HUES64 (cell line): ENCODE data around the gene SPINDOC.
"Not testable (repeated sequence)": the region's sequence is repeated elsewhere in the genome, so short reads cannot be mapped to it uniquely, and the experiment has no call there.

Experiments used
- H3K27ac ChIP-seq: 2 replicates; pipeline ENCODE4 v1.7.0; 2013; ENCODE audit warnings: low read depth, low read length, inconsistent platforms
- H3K27me3 ChIP-seq: 2 replicates; pipeline ENCODE4 v1.6.1; 2013; ENCODE audit warnings: mild to moderate bottlenecking, low read length; ENCODE audit not compliant: insufficient read depth
- H3K36me3 ChIP-seq: 2 replicates; pipeline ENCODE4 v1.6.1; 2013; ENCODE audit warnings: mild to moderate bottlenecking, low read length; ENCODE audit not compliant: insufficient read depth
- H3K4me1 ChIP-seq: 2 replicates; pipeline ENCODE4 v1.6.1; 2013; ENCODE audit warnings: mild to moderate bottlenecking, low read length, moderate library complexity; ENCODE audit not compliant: insufficient read depth
- H3K4me3 ChIP-seq: 2 replicates; pipeline ENCODE4 v1.5.1; 2013; ENCODE audit warnings: mild to moderate bottlenecking, low read length, moderate library complexity
- H3K9ac ChIP-seq: 2 replicates; pipeline ENCODE4 v1.6.1; 2013; ENCODE audit warnings: mild to moderate bottlenecking, low read depth, low read length
- H3K9me3 ChIP-seq: 2 replicates; pipeline ENCODE4 v1.6.1; 2013; ENCODE audit warnings: low read depth, low read length; ENCODE audit not compliant: insufficient read depth
- WGBS: fragments of 150-250, 120-280 bp; methylation state at CpG from one replicate; pipeline ENCODE4 v1.1.7; 2013; ENCODE audit warnings: missing lambda C conversion rate; 5-methylcytosine and 5-hydroxymethylcytosine counted together

Gene SPINDOC

DNA sequence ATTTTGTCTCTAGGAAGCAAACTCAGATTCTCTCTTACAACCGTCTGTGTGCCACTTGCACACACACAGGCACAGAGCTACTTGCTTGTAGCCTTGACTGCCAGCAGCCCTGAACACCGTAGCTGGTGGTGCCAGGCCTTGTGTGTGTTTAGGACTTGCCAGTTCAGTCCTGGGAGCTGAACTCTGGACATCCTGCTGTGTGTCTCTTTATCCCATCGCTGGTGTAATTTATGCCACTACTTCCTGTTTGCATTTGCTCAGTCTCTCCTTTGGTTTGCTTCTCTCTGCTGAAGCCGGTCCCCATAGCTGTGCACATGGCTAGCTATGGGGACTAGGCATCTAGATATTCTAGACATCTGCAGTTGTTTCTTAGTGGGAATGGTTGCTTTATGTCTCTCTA, 49.7 kb downstream of the SPINDOC start:
- no peak overlapping the region for H3K4me3 ChIP-seq

GRCh38 chr11:63863620-63864019, 50.4 kb downstream of the SPINDOC start:
- peaks cover 19% of the 10 kb centered on the region for H3K4me1 ChIP-seq
- not testable (repeated sequence) for H3K36me3 ChIP-seq, H3K4me3 ChIP-seq, H3K9ac ChIP-seq, H3K27me3 ChIP-seq, H3K9me3 ChIP-seq, H3K27ac ChIP-seq
- WGBS = 99% methylated on average over 5 of the region's 6 CpGs

More for the DNA sequence above, 49.7 kb downstream of the SPINDOC start:
- H3K9me3 ChIP-seq = no peaks in the 10 kb centered on the region
- H3K4me1 ChIP-seq = peaks cover 17% of the 10 kb centered on the region
- H3K27me3 ChIP-seq = no peaks in the 10 kb centered on the region
- peaks cover 6% of the 10 kb centered on the region for H3K36me3 ChIP-seq
- no peak overlapping the region for H3K9ac ChIP-seq
- 91% methylated on average over 4 of the region's 4 CpGs for WGBS
- no peak overlapping the region for H3K27ac ChIP-seq

GRCh38 chr11:63866211-63866610, 53.0 kb downstream of the SPINDOC start:
- WGBS = 90% methylated on average over 4 of the region's 4 CpGs
- Histone ChIP-seq H3K9me3 (no peaks in the 10 kb centered on the region), H3K27ac (no peak overlapping the region), H3K36me3 (peaks cover 6% of the 10 kb centered on the region), H3K4me3 (no peak overlapping the region), H3K4me1 (peaks cover 22% of the 10 kb centered on the region), H3K9ac (no peak overlapping the region), H3K27me3 (no peaks in the 10 kb centered on the region)

- Histone ChIP-seq H3K4me3 (no peak overlapping the region), H3K27ac (no peak overlapping the region), H3K9ac (no peak overlapping the region), H3K36me3 (no peaks in the 10 kb centered on the region), H3K4me1 (peaks cover 29% of the 10 kb centered on the region), H3K9me3 (no peaks in the 10 kb centered on the region), H3K27me3 (no peaks in the 10 kb centered on the region)
- 88% methylated on average over 4 of the region's 4 CpGs for WGBS
Observed at GRCh38 chr11:63867511-63867910, 54.3 kb downstream of the SPINDOC start.

DNA sequence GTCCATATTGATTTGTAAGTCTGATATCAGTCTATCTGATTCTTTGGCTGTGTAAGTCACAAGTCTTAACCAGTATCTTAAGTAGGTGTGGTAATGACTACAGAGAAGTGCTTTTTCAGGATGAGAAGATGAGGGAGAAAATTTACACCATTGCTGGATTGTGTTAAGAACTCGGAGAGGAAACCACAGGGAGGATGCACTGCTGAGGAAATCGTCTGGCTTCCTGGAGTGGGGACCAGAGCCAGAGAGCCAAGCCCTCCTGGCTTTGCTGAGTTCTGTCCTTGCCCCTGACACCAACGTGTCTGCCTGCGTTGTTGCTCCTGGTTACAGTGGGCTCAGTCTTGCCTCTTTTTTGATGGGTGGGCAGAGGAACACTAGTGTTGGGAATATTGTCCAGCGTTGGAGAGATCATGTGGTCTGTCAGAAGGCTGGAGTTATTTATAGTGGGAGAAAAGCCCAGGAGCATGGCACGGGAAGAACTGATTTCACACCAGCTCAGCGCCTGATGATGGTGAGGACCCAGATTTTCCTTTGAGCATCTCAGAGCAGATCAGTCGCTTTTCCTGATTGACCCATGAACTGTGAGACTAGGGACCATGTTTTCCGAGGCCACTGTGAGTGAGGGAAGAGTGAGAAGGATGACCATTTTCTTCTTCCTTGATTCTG, 55.3 kb downstream of the SPINDOC start:
- H3K4me1 ChIP-seq = peaks cover 27% of the 10 kb centered on the region
- H3K9me3 ChIP-seq = no peaks in the 10 kb centered on the region
- H3K4me3 ChIP-seq = no peak overlapping the region
- WGBS = 82% methylated on average over 9 of the region's 9 CpGs
- H3K36me3 ChIP-seq = no peaks in the 10 kb centered on the region
- no peaks in the 10 kb centered on the region for H3K27me3 ChIP-seq
- H3K27ac ChIP-seq = no peak overlapping the region
- no peak overlapping the region for H3K9ac ChIP-seq

DNA sequence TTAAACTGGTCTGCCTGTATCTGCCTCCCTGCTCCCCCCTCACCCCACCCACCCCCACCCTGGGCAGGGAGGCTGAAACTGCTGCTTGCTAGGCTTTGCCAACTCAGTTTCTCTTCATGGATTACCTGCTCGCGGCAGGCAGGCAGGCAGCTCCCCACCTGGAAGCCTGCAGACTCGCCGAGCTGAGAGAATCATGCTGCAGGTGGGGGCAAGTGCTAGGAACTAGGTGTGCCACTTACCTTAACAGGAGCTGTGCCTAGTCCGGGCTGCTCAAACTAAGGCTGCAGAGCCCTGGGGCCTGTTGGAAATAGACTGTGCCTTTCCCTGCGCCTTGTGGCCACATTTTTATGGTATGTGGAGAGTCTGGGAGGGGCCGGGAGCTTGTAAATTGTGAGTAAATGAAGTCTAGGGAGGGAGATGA, 55.9 kb downstream of the SPINDOC start:
- no peak overlapping the region for H3K4me3 ChIP-seq
- no peak overlapping the region for H3K9ac ChIP-seq
- H3K27me3 ChIP-seq = no peaks in the 10 kb centered on the region
- no peak overlapping the region for H3K27ac ChIP-seq
- H3K9me3 ChIP-seq = no peaks in the 10 kb centered on the region
- H3K36me3 ChIP-seq = no peaks in the 10 kb centered on the region
- peaks cover 27% of the 10 kb centered on the region for H3K4me1 ChIP-seq
- WGBS = 91% methylated on average over 7 of the region's 7 CpGs

GRCh38 chr11:63869683-63870082, 56.4 kb downstream of the SPINDOC start:
- 91% methylated on average over 8 of the region's 8 CpGs for WGBS

GRCh38 chr11:63870351-63871140, 57.3 kb downstream of the SPINDOC start:
- peaks cover 27% of the 10 kb centered on the region for H3K4me1 ChIP-seq
- no peak overlapping the region for H3K4me3 ChIP-seq
- no peak overlapping the region for H3K27ac ChIP-seq
- no peak overlapping the region for H3K9ac ChIP-seq
- no peaks in the 10 kb centered on the region for H3K27me3 ChIP-seq
- 92% methylated on average over 14 of the region's 14 CpGs for WGBS
- H3K36me3 ChIP-seq = peaks cover 2% of the 10 kb centered on the region; the same call in 1 of the 2 replicates
- H3K9me3 ChIP-seq = no peaks in the 10 kb centered on the region

More at GRCh38 chr11:63869683-63870082, 56.4 kb downstream of the SPINDOC start:
- no peaks in the 10 kb centered on the region for H3K36me3 ChIP-seq
- no peaks in the 10 kb centered on the region for H3K9me3 ChIP-seq
- H3K4me3 ChIP-seq = no peak overlapping the region
- H3K27ac ChIP-seq = no peak overlapping the region
- H3K9ac ChIP-seq = no peak overlapping the region
- H3K4me1 ChIP-seq = peaks cover 27% of the 10 kb centered on the region
- H3K27me3 ChIP-seq = no peaks in the 10 kb centered on the region

DNA sequence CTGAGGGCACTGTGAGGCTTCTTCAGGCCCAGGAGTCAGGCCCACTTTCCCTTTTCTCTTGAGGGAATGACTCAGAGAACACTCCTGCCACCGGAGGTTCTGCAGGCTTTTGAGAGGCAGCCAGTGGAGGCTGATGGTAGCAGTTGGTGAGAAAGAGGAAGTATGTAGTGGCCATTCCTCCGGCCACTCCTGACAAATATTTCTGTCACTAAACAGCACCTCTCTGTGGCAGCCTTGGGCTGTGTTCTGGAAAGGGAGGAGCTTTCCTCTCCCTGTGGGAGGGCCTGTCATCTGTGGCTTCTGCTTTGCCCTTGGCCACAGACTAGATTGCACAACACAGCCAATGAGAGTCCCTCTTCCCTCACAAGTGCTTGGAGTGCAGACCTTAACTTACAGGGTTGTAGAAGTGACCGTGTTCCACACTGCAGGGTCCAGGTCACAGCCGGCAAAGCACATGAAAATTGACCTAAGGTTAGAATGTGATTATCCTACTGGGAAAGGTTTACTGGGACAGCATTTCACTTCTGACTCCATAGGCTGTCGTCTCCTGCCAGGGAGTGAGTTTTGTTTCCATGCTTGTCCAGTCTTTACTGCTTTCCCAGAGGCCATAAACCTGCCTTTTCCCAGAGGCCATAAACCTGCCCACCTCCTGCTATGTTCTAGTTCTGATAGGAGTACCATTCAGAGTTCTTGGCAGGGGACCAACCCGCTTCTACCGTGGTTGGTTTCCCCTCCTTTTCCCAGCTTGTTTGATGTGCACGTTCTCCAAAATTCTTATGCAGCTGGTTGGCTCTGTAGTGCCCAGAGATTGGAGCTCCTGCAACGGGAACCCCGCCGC, 58.9 kb downstream of the SPINDOC start:
- Histone ChIP-seq H3K4me3 (no peak overlapping the region), H3K27ac (no peak overlapping the region)

GRCh38 chr11:63872800-63873197, 59.5 kb downstream of the SPINDOC start:
- no peaks in the 10 kb centered on the region for H3K27me3 ChIP-seq
- H3K27ac ChIP-seq = no peak overlapping the region
- peaks cover 5% of the 10 kb centered on the region; the same call in 1 of the 2 replicates for H3K36me3 ChIP-seq
- no peak overlapping the region for H3K9ac ChIP-seq
- no peak overlapping the region for H3K4me3 ChIP-seq
- WGBS = 86% methylated on average over 5 of the region's 5 CpGs
- peaks cover 13% of the 10 kb centered on the region for H3K4me1 ChIP-seq
- H3K9me3 ChIP-seq = no peaks in the 10 kb centered on the region

More for the DNA sequence above, 58.9 kb downstream of the SPINDOC start:
- Histone ChIP-seq H3K9ac (no peak overlapping the region), H3K9me3 (no peaks in the 10 kb centered on the region), H3K36me3 (peaks cover 5% of the 10 kb centered on the region; the same call in 1 of the 2 replicates), H3K4me1 (peaks cover 18% of the 10 kb centered on the region), H3K27me3 (no peaks in the 10 kb centered on the region)
- WGBS = 43% methylated on average over 7 of the region's 11 CpGs

DNA sequence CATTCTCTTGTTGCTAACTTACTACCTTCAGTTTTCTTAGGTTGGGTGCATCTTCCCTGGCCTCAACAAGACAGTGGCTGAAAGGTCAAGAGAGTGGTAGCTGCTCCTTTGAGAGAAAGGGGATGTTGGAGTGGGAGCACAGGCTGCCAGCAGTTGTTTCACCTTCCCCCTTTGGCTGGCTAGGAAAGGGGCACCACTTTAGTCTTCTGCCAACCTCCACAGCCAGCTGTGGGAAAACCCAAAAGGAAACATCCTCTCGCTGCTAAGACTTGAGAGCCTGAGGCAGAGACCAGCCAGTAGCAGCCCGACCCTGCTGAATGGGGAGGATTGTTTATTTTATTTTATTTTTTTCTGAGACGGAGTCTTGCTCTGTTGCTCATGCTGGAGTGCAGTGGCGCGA, 60.1 kb downstream of the SPINDOC start:
- H3K4me1 ChIP-seq = peaks cover 13% of the 10 kb centered on the region

More for the DNA sequence above, 60.1 kb downstream of the SPINDOC start:
- H3K9ac ChIP-seq = no peak overlapping the region
- no peak overlapping the region for H3K27ac ChIP-seq
- H3K9me3 ChIP-seq = no peaks in the 10 kb centered on the region
- no peaks in the 10 kb centered on the region for H3K27me3 ChIP-seq
- H3K36me3 ChIP-seq = peaks cover 5% of the 10 kb centered on the region; the same call in 1 of the 2 replicates
- whole genome bisulfite sequencing = 96% methylated on average over 5 of the region's 5 CpGs
- no peak overlapping the region for H3K4me3 ChIP-seq
